GM12801 (cell line): Measurements from ENCODE around the gene ELOA2.

Experiments
- TF ChIP-seq, protein P1 (sequence below): IDR thresholded peaks from one replicate; pipeline ENCODE4 v1.5.1; 2011; ENCODE audit warnings: control low read depth; ENCODE audit not compliant: insufficient read length; ENCODE audit errors: extremely low read depth

ELOA2 gene

DNA sequence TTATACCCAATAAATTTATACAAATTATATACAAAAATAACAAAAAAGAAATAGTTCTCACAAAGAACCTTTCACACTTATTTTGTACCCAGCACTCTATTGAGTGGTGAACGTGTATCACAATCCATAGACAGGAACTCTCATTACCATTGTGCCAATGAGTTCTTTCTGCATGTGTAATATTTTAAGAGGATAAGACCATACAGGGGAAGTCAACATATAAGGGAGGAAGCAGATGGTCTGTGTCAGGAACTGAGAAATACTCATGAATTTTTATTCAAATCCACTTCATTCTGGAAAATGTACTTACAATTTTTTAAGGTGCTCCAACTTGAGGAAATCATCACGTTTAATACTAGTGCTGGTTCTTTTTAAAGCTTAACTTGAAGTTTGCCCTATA is 27.1 kb upstream of the ELOA2 start:
- TF ChIP-seq, protein P1, sequence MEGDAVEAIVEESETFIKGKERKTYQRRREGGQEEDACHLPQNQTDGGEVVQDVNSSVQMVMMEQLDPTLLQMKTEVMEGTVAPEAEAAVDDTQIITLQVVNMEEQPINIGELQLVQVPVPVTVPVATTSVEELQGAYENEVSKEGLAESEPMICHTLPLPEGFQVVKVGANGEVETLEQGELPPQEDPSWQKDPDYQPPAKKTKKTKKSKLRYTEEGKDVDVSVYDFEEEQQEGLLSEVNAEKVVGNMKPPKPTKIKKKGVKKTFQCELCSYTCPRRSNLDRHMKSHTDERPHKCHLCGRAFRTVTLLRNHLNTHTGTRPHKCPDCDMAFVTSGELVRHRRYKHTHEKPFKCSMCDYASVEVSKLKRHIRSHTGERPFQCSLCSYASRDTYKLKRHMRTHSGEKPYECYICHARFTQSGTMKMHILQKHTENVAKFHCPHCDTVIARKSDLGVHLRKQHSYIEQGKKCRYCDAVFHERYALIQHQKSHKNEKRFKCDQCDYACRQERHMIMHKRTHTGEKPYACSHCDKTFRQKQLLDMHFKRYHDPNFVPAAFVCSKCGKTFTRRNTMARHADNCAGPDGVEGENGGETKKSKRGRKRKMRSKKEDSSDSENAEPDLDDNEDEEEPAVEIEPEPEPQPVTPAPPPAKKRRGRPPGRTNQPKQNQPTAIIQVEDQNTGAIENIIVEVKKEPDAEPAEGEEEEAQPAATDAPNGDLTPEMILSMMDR, result no peak

GRCh38 chr18:47054369-47054768 is 18.9 kb upstream of the ELOA2 start:
- TF ChIP-seq, protein P1, result no peak

- TF ChIP-seq, protein P1, result peak; percentile 14
Measured at GRCh38 chr18:47050468-47050867, 15.0 kb upstream of the ELOA2 start.

DNA sequence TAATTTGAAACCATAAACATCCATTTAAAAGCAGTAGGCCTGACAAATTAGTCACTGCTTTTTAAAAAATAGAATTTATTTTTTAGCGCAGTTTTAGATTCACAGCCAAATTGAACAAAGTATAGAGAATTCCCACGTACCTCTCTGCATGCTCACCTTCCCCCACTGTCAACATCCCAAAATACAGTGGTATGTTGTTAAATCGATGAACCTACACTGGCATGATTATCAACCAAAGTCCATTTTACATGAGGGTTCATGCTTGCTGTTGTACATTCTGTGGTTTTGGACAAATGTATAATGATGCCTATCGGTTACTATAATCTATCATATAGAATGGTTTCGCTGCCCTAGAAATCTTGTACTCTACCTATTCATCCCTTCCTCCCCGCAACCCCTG is 5.6 kb upstream of the ELOA2 start:
- TF ChIP-seq, protein P1, result no peak

DNA sequence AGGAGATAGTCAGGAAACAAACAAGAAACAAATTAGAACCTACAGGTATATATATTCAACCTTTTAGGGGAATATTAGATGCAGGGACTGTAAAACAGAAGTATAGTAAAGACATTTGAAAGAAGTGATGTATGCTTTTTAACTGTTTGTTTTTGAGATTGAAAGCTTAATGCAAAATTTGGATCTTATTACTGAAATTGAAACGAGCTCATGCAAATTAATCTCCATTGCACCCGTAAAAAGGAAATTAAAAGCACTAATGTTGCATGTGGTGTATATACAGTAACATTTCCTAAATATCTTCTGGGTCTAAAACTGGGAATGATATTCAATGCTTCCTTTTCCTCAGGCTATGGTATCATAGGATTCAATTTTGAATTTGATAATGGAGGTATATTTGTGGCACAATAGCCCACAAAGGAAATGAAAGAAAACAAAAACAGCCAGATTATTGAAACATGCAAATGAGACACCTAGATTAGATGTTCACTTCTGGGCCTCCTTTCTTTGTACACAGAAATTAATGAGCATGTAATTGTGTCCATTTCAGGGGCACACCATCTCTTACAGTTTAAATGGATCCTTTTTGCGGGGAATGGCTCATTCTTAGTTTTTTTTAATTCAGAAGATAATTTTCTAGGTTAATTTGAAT is 1.6 kb upstream of the ELOA2 start:
- TF ChIP-seq, protein P1, result no peak

- TF ChIP-seq, protein P1, result no peak
Measured at GRCh38 chr18:47036298-47036874, 965 bp upstream of the ELOA2 start.

DNA sequence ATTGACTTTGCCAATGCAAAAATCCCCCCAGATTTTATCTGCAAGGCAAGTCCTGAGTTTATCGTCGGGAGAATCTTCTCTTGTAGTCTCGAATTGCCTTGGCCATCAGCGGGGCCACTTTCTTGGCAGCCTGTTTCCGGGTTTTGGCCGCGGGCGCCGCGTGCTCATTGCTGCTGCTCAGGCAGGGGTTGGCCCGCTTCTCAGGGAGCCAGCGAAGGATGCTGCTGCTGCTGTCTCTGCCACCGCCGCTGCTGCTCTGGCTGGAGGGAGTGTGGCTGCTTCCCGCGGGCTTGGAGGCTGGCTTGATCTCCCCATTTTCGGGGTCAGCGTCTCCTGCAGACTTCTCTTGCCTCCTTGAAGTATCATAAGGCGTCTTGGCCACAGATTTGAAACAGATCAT is 2.5 kb downstream of the ELOA2 start:
- TF ChIP-seq, protein P1, result no peak
